HepG2 (cell line): ENCODE results near the gene ONECUT3. TPM values are rescaled to one million over a fixed set of nuclear protein-coding genes. Genes with fewer than 3 reads are reported as not detected.

Source experiments
- MEIS2 ChIP-seq: sonication (generic); formaldehyde crosslinking; IDR thresholded peaks from 2 replicates; pipeline ENCODE4 v1.9.0; 2021; ENCODE audit warnings: mild to moderate bottlenecking, missing genetic modification reagents
- RCOR2 ChIP-seq: IDR thresholded peaks from 2 replicates; pipeline ENCODE4 v1.6.1; 2016; ENCODE audit warnings: missing biosample characterization, missing genetic modification reagents
- RFX5 ChIP-seq: IDR thresholded peaks from 2 replicates; pipeline ENCODE4 v1.6.1; 2011; ENCODE audit warnings: low read depth, low read length, improper control_type of control experiment
- SP2 ChIP-seq: sonication (generic); formaldehyde crosslinking; IDR thresholded peaks from 2 replicates; pipeline ENCODE4 v1.5.1; 2020; ENCODE audit warnings: mild to moderate bottlenecking, missing genetic modification reagents
- SP4 ChIP-seq: sonication (generic); formaldehyde crosslinking; IDR thresholded peaks from 2 replicates; pipeline ENCODE4 v1.8.1; 2023; ENCODE audit warnings: mild to moderate bottlenecking, missing genetic modification reagents
- SRSF9 ChIP-seq: fragments of 200-400 bp; formaldehyde crosslinking; IDR thresholded peaks from 2 replicates; pipeline ENCODE4 v1.6.1; 2018; ENCODE audit warnings: borderline replicate concordance, mild to moderate bottlenecking, low read depth, low read length; ENCODE audit not compliant: insufficient read depth, poor library complexity, severe bottlenecking
- ZNF331 ChIP-seq: sonication (generic); formaldehyde crosslinking; IDR thresholded peaks from 2 replicates; pipeline ENCODE4 v1.4.0; 2020; ENCODE audit warnings: missing genetic modification reagents
- ZNF367 ChIP-seq: sonication (generic); formaldehyde crosslinking; IDR thresholded peaks from 2 replicates; pipeline ENCODE4 v1.4.0; 2020; ENCODE audit warnings: missing genetic modification reagents, borderline replicate concordance
- ZNF589 ChIP-seq: sonication (generic); formaldehyde crosslinking; conservative IDR thresholded peaks from 2 replicates; pipeline ENCODE4 v1.8.0; 2022; ENCODE audit warnings: mild to moderate bottlenecking, moderate library complexity, missing genetic modification reagents
- ZNF724P ChIP-seq: sonication (generic); formaldehyde crosslinking; IDR thresholded peaks from 2 replicates; pipeline ENCODE4 v1.8.0; 2022; ENCODE audit warnings: missing genetic modification reagents, borderline replicate concordance
- ZSCAN25 ChIP-seq: sonication (generic); formaldehyde crosslinking; IDR thresholded peaks from 2 replicates; pipeline ENCODE4 v1.8.0; 2022; ENCODE audit warnings: mild to moderate bottlenecking, missing genetic modification reagents
- polyA plus RNA-seq, 8 experiments: library from polyadenylated mRNA; depleted of rRNA in 3 of 8; stranded (reverse) in 7 of 8; unstranded in 1 of 8; fragments of >200 nt; fragmentation: Illumina TruSeq in 4 of 8; extraction: Trizol in 4 of 8; gene quantifications; 2 replicates each; pipeline versions ENCODE4 v1.2.1 to v1.2.3, GENCODE V29; 2011 to 2016; ENCODE audit warnings: low read depth in 4 of 8, missing spikeins in 1 of 8, mixed read lengths in 1 of 8; ENCODE audit not compliant: insufficient read depth in 1 of 8
- total RNA-seq, 5 experiments: library from RNA; depleted of rRNA; stranded (reverse); fragments of >200 nt; fragmentation: Illumina TruSeq; extraction: Trizol; gene quantifications; 2 replicates each; pipeline ENCODE4 v1.2.3, GENCODE V29; 2016; ENCODE audit warnings: low read depth in 1 of 5
- TF ChIP-seq, protein P1 (sequence below): sonication (generic); formaldehyde crosslinking; IDR thresholded peaks from 2 replicates; pipeline ENCODE4 v1.4.0; 2020; ENCODE audit warnings: mild to moderate bottlenecking, missing genetic modification reagents
- TF ChIP-seq, protein P2 (sequence below): sonication (generic); formaldehyde crosslinking; IDR thresholded peaks from 2 replicates; pipeline ENCODE4; 2020; ENCODE audit warnings: missing genetic modification reagents, mild to moderate bottlenecking, borderline replicate concordance
- TF ChIP-seq, protein P3 (sequence below): sonication (generic); formaldehyde crosslinking; IDR thresholded peaks from one replicate; pipeline ENCODE4 v1.5.1; 2020; ENCODE audit warnings: mild to moderate bottlenecking, missing genetic modification reagents; ENCODE audit errors: not compliant biosample characterization

Gene ONECUT3
- total and polyA plus RNA-seq, 2 of the 13 experiments (the other 11 are each of a cell fraction or from before 2014, with no cell fraction given), result under 0.01 TPM; not detected in 1

DNA sequence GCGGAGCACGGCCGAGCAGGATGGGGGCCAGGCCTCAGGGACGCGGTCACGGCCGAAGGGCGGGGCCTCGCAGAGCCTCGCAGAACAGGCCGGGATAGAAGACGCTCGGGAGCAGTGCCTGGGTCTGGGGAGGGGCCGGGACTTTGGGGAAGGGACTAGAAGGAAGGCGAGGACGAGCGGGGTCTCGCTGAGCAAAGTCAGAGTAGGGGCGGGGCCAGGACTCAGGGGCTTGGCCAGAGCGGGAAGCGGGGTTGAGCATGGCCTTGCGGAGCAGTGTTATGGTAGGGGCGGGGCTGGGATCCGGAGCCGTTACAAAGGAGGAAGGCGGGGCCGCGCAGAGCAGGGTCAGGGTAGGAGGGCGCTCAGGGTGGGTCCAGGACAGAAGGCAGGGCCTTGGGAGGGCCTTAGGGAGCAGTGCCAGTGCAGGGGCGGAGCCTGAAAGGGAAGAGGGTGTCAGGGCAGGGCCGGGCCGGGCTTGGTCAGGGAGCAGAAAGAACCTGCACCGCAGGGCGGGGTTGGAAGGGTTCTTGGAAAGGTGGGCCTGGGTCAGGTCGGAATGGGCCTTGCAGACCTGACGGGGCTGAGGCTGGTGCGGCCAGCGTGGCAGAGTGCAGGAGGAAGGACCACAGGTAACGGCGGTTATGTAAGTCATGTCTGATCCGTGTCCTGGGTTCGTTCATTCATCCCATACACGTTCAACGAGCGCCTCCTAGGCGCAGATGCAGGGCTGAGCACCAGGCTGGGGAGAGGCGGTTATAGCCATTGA, 59.3 kb downstream of the ONECUT3 start (continued):
- TF ChIP-seq, protein P1, sequence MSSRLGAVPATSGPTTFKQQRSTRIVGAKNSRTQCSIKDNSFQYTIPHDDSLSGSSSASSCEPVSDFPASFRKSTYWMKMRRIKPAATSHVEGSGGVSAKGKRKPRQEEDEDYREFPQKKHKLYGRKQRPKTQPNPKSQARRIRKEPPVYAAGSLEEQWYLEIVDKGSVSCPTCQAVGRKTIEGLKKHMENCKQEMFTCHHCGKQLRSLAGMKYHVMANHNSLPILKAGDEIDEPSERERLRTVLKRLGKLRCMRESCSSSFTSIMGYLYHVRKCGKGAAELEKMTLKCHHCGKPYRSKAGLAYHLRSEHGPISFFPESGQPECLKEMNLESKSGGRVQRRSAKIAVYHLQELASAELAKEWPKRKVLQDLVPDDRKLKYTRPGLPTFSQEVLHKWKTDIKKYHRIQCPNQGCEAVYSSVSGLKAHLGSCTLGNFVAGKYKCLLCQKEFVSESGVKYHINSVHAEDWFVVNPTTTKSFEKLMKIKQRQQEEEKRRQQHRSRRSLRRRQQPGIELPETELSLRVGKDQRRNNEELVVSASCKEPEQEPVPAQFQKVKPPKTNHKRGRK (CRISPR knock-in tag), result 0 out of 2 replicates have a peak, but pooled peaks have one; percentile 27
- TF ChIP-seq RFX5, result 0 out of 2 replicates have a peak, but pooled peaks have one; percentile 0
- TF ChIP-seq ZSCAN25 (CRISPR knock-in tag), result peak; percentile 94
- TF ChIP-seq SP2 (CRISPR knock-in tag), result no peak
- peak; percentile 67; the same call in 1 of the 2 replicates for TF ChIP-seq MEIS2
- no peak for TF ChIP-seq SRSF9
- TF ChIP-seq, protein P2, sequence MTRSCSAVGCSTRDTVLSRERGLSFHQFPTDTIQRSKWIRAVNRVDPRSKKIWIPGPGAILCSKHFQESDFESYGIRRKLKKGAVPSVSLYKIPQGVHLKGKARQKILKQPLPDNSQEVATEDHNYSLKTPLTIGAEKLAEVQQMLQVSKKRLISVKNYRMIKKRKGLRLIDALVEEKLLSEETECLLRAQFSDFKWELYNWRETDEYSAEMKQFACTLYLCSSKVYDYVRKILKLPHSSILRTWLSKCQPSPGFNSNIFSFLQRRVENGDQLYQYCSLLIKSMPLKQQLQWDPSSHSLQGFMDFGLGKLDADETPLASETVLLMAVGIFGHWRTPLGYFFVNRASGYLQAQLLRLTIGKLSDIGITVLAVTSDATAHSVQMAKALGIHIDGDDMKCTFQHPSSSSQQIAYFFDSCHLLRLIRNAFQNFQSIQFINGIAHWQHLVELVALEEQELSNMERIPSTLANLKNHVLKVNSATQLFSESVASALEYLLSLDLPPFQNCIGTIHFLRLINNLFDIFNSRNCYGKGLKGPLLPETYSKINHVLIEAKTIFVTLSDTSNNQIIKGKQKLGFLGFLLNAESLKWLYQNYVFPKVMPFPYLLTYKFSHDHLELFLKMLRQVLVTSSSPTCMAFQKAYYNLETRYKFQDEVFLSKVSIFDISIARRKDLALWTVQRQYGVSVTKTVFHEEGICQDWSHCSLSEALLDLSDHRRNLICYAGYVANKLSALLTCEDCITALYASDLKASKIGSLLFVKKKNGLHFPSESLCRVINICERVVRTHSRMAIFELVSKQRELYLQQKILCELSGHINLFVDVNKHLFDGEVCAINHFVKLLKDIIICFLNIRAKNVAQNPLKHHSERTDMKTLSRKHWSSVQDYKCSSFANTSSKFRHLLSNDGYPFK (CRISPR knock-in tag), result peak; percentile 85; the same call in 1 of the 2 replicates
- TF ChIP-seq, protein P3, sequence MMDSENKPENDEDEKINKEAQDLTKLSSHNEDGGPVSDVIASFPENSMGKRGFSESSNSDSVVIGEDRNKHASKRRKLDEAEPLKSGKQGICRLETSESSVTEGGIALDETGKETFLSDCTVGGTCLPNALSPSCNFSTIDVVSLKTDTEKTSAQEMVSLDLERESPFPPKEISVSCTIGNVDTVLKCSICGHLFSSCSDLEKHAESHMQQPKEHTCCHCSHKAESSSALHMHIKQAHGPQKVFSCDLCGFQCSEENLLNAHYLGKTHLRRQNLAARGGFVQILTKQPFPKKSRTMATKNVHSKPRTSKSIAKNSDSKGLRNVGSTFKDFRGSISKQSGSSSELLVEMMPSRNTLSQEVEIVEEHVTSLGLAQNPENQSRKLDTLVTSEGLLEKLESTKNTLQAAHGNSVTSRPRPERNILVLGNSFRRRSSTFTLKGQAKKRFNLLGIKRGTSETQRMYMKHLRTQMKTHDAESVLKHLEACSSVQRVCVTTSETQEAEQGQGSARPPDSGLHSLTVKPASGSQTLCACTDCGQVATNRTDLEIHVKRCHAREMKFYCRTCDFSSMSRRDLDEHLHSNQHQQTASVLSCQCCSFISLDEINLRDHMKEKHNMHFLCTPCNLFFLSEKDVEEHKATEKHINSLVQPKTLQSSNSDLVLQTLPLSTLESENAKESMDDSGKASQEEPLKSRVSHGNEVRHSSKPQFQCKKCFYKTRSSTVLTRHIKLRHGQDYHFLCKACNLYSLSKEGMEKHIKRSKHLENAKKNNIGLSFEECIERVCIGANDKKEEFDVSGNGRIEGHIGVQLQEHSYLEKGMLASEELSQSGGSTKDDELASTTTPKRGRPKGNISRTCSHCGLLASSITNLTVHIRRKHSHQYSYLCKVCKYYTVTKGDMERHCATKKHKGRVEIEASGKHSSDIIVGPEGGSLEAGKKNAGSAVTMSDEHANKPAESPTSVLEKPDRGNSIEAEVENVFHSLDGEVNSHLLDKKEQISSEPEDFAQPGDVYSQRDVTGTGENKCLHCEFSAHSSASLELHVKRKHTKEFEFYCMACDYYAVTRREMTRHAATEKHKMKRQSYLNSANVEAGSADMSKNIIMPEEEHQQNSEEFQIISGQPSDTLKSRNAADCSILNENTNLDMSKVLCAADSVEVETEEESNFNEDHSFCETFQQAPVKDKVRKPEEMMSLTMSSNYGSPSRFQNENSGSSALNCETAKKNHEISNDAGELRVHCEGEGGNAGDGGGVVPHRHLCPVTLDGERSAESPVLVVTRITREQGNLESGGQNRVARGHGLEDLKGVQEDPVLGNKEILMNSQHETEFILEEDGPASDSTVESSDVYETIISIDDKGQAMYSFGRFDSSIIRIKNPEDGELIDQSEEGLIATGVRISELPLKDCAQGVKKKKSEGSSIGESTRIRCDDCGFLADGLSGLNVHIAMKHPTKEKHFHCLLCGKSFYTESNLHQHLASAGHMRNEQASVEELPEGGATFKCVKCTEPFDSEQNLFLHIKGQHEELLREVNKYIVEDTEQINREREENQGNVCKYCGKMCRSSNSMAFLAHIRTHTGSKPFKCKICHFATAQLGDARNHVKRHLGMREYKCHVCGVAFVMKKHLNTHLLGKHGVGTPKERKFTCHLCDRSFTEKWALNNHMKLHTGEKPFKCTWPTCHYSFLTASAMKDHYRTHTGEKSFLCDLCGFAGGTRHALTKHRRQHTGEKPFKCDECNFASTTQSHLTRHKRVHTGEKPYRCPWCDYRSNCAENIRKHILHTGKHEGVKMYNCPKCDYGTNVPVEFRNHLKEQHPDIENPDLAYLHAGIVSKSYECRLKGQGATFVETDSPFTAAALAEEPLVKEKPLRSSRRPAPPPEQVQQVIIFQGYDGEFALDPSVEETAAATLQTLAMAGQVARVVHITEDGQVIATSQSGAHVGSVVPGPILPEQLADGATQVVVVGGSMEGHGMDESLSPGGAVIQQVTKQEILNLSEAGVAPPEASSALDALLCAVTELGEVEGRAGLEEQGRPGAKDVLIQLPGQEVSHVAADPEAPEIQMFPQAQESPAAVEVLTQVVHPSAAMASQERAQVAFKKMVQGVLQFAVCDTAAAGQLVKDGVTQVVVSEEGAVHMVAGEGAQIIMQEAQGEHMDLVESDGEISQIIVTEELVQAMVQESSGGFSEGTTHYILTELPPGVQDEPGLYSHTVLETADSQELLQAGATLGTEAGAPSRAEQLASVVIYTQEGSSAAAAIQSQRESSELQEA (CRISPR knock-in tag), result no peak
- TF ChIP-seq ZNF724P, result peak; percentile 88; the same call in 1 of the 2 replicates
- TF ChIP-seq ZNF331 (CRISPR knock-in tag), result 0 out of 2 replicates have a peak, but pooled peaks have one; percentile 25
- TF ChIP-seq ZNF589 (CRISPR knock-in tag), result no peak
- TF ChIP-seq RCOR2 (CRISPR knock-in tag), result no peak
- TF ChIP-seq SP4 (CRISPR knock-in tag), result peak; percentile 88
- TF ChIP-seq ZNF367 (CRISPR knock-in tag), result no peak
